ENCODE results near the gene SCLY.
"Not testable (repeated sequence)": the region's sequence is repeated elsewhere in the genome, so short reads cannot be mapped to it uniquely, and the experiment has no call there.

The SCLY gene

GRCh38 chr2:238060542-238061314 lies at the start of gene SCLY:
TSS of gene SCLY (plus strand) at chr2:238061001. CDS start at chr2:238061055, 54 bp downstream.
- peak; percentile 78 for DNase-seq (ENCODE audit: low read depth)

- no peak for DNase-seq (ENCODE audit: low read depth)
These were observed 47.0 kb upstream of the SCLY start for GRCh38 chr2:238013806-238014205.

GRCh38 chr2:238015705-238016104 lies 45.1 kb upstream of the SCLY start:
- no peak for DNase-seq (ENCODE audit: low read depth)

GRCh38 chr2:238016526-238016925 lies 44.3 kb upstream of the SCLY start:
- no peak for DNase-seq (ENCODE audit: low read depth)

- DNase-seq (ENCODE audit: low read depth), result no peak
These were observed 40.8 kb upstream of the SCLY start for GRCh38 chr2:238019962-238020361.

- no peak for DNase-seq (ENCODE audit: low read depth)
These were observed 40.0 kb upstream of the SCLY start for GRCh38 chr2:238020816-238021215.

GRCh38 chr2:238021327-238021726 lies 39.5 kb upstream of the SCLY start:
- no peak for DNase-seq (ENCODE audit: low read depth)

- no peak for DNase-seq (ENCODE audit: low read depth)
These were observed 38.1 kb upstream of the SCLY start for GRCh38 chr2:238022594-238023157.

GRCh38 chr2:238023608-238024007 lies 37.2 kb upstream of the SCLY start:
- DNase-seq (ENCODE audit: low read depth), result no peak

- DNase-seq (ENCODE audit: low read depth), result peak; percentile 40
These were observed 35.8 kb upstream of the SCLY start for GRCh38 chr2:238024986-238025385.

GRCh38 chr2:238025741-238026360 lies 35.0 kb upstream of the SCLY start:
- no peak for DNase-seq (ENCODE audit: low read depth)

GRCh38 chr2:238027058-238027457 lies 33.7 kb upstream of the SCLY start:
- peak; percentile 6 for DNase-seq (ENCODE audit: low read depth)

GRCh38 chr2:238027591-238028415 lies 33.0 kb upstream of the SCLY start:
- no peak for DNase-seq (ENCODE audit: low read depth)

GRCh38 chr2:238029853-238030252 lies 30.9 kb upstream of the SCLY start:
- DNase-seq (ENCODE audit: low read depth), result no peak

- DNase-seq (ENCODE audit: low read depth), result no peak
These were observed 30.2 kb upstream of the SCLY start for GRCh38 chr2:238030422-238031155.

GRCh38 chr2:238031751-238032150 lies 29.1 kb upstream of the SCLY start:
- DNase-seq (ENCODE audit: low read depth), result no peak

GRCh38 chr2:238032755-238033337 lies 28.0 kb upstream of the SCLY start:
- DNase-seq (ENCODE audit: low read depth), result no peak

GRCh38 chr2:238033991-238034390 lies 26.8 kb upstream of the SCLY start:
- not testable (repeated sequence) for DNase-seq (ENCODE audit: low read depth)

GRCh38 chr2:238038203-238038602 lies 22.6 kb upstream of the SCLY start:
- no peak for DNase-seq (ENCODE audit: low read depth)

- DNase-seq (ENCODE audit: low read depth), result no peak
These were observed 21.6 kb upstream of the SCLY start for GRCh38 chr2:238039151-238039550.

GRCh38 chr2:238039985-238040384 lies 20.8 kb upstream of the SCLY start:
- DNase-seq (ENCODE audit: low read depth), result no peak
